Measurements from ENCODE around the gene GSK3B. TPM values are rescaled to one million over a fixed set of nuclear protein-coding genes. Genes with fewer than 3 reads are reported as not detected.

GSK3B gene
- polyA plus RNA-seq, 3 donors, result 16.2 to 20.6 (median 20.5) TPM

GRCh38 chr3:119871571-119871970 lies 222.7 kb downstream of the GSK3B start:
- Mint-ChIP-seq H3K4me1 (peaks cover 17% of the 10 kb centered on the region), H3K27me3 (ENCODE audit: low read depth in 3 of 3) (no peaks in the 10 kb centered on the region), H3K9me3 (no peaks in the 10 kb centered on the region), H3K36me3 (peaks cover 16 to 34% of the 10 kb centered on the region in 2 donors), H3K27ac (no peak overlapping the region), H3K4me3 (no peak overlapping the region)
- Histone ChIP-seq H3K27ac (ENCODE audit: low read depth in 1 of 2, low read length in 2 of 2) (no peak overlapping the region), H3K36me3 (replicated peaks in 1 of 2; ENCODE audit: control insufficient read depth in 1 of 2, insufficient read depth in 2 of 2, low read length in 2 of 2) (peaks cover 3 to 35% of the 10 kb centered on the region in 2 donors), H3K4me3 (replicated peaks in 1 of 3; ENCODE audit: low read depth in 2 of 3, low read length in 3 of 3) (no peak overlapping the region), H3K9ac (ENCODE audit: insufficient read depth, low read length, poor library complexity, severe bottlenecking) (no peak overlapping the region), H3K79me2 (ENCODE audit: insufficient read depth, low read length) (peaks cover 7% of the 10 kb centered on the region), H4K20me1 (ENCODE audit: insufficient read depth, low read length) (peaks cover 6% of the 10 kb centered on the region), H3K4me2 (replicated peaks; ENCODE audit: extremely low read depth, low read length, poor library complexity, severe bottlenecking) (no peak overlapping the region), H3K9me3 (replicated peaks in 1 of 2; ENCODE audit: control insufficient read depth in 1 of 2, insufficient read depth in 1 of 2, low read length in 2 of 2) (no peaks in the 10 kb centered on the region), H3K27me3 (ENCODE audit: control insufficient read depth in 2 of 2, insufficient read depth in 2 of 2, low read length in 2 of 2) (no peaks in the 10 kb centered on the region), H2AFZ (ENCODE audit: insufficient read depth, low read depth, low read length, poor library complexity, severe bottlenecking) (no peak overlapping the region), H3K4me1 (ENCODE audit: control insufficient read depth in 1 of 2, insufficient read depth in 2 of 2, low read length in 2 of 2) (peaks cover 7 to 13% of the 10 kb centered on the region in 2 donors)
- TF ChIP-seq CTCF (IDR thresholded peaks at IDR 0.05), result no peak
- WGBS (ENCODE audit: insufficient coverage), result no CpG with 5 or more reads among the region's 1 CpG
- no peak for DNase-seq
- intact Hi-C loops (cut with micrococcal nuclease), result no loop called here

- Histone ChIP-seq H3K27ac (ENCODE audit: low read depth in 1 of 2, low read length in 2 of 2) (no peak overlapping the region), H3K79me2 (ENCODE audit: insufficient read depth, low read length) (peaks cover 7% of the 10 kb centered on the region), H3K9ac (ENCODE audit: insufficient read depth, low read length, poor library complexity, severe bottlenecking) (no peak overlapping the region), H4K20me1 (ENCODE audit: insufficient read depth, low read length) (peaks cover 6% of the 10 kb centered on the region), H3K27me3 (ENCODE audit: control insufficient read depth in 2 of 2, insufficient read depth in 2 of 2, low read length in 2 of 2) (no peaks in the 10 kb centered on the region), H3K4me2 (replicated peaks; ENCODE audit: extremely low read depth, low read length, poor library complexity, severe bottlenecking) (no peak overlapping the region), H2AFZ (ENCODE audit: insufficient read depth, low read depth, low read length, poor library complexity, severe bottlenecking) (no peak overlapping the region), H3K4me3 (replicated peaks in 1 of 3; ENCODE audit: low read depth in 2 of 3, low read length in 3 of 3) (no peak overlapping the region), H3K9me3 (replicated peaks in 1 of 2; ENCODE audit: control insufficient read depth in 1 of 2, insufficient read depth in 1 of 2, low read length in 2 of 2) (no peaks in the 10 kb centered on the region), H3K36me3 (replicated peaks in 1 of 2; ENCODE audit: control insufficient read depth in 1 of 2, insufficient read depth in 2 of 2, low read length in 2 of 2) (peaks cover 0 to 39% of the 10 kb centered on the region in 2 donors), H3K4me1 (ENCODE audit: control insufficient read depth in 1 of 2, insufficient read depth in 2 of 2, low read length in 2 of 2) (peaks cover 7 to 13% of the 10 kb centered on the region in 2 donors)
- TF ChIP-seq CTCF (IDR thresholded peaks at IDR 0.05), result no peak
- no peak for DNase-seq
- Mint-ChIP-seq H3K36me3 (peaks cover 17 to 31% of the 10 kb centered on the region in 2 donors), H3K27ac (no peak overlapping the region), H3K4me3 (no peak overlapping the region), H3K9me3 (no peaks in the 10 kb centered on the region), H3K4me1 (peaks cover 20% of the 10 kb centered on the region), H3K27me3 (ENCODE audit: low read depth in 3 of 3) (no peaks in the 10 kb centered on the region)
- intact Hi-C loops (cut with micrococcal nuclease), result no loop called here
Observed at GRCh38 chr3:119870512-119870911, 223.7 kb downstream of the GSK3B start.

Data from CD14-positive monocyte (primary cell).